HepG2 (cell line): Measurements from ENCODE around the gene TEDC1. TPM values are rescaled to one million over a fixed set of nuclear protein-coding genes. Genes with fewer than 3 reads are reported as not detected.

ENCODE experiments used
- ATAC-seq: fragments of 200-7000 bp; cut with Tn5 transposase; 3 replicates; pipeline ENCODE4 v1.9.1; 2020; ENCODE audit warnings: mild to moderate bottlenecking, moderate library complexity
- BruUV-seq: library from RNA; stranded (reverse); fragments of 400-500 nt; replicated peaks from 2 replicates; lab custom pipeline; 2021; lab: Mats Ljungman, UMichigan
- CTCF ChIA-PET: fragments of 300-600 bp; formaldehyde crosslinking; extraction: SDS; loops from one replicate; lab custom pipeline; 2021; ENCODE audit warnings: low total read pairs, inconsistent platforms, low intra/inter-chr PET ratio; lab: Yijun Ruan, JAX
- POLR2A ChIA-PET: fragments of 350-600 bp; sonication (Branson Sonifier 250); formaldehyde crosslinking; loops from one replicate; lab custom pipeline; 2020; ENCODE audit warnings: antibody characterized with exemption, inconsistent platforms; lab: Yijun Ruan, JAX
- DNase-seq: peaks from one replicate; pipeline ENCODE4 v3.0.0-alpha.2; 2015; ENCODE audit warnings: low spot score
- FAIRE-seq: peaks from 3 replicates; lab custom pipeline; 2011; peaks lifted over from hg19 to GRCh38; lab: Jason Lieb, UNC
- H2AFZ ChIP-seq: one replicate; pipeline ENCODE4 v1.6.1; 2011; ENCODE audit warnings: low read length, inconsistent platforms
- H3K27ac ChIP-seq: fragments of 300-600 bp; 3 replicates; pipeline ENCODE4 v1.8.0; 2011; ENCODE audit warnings: mixed run types, mild to moderate bottlenecking, mixed read lengths, low read length, inconsistent platforms; ENCODE audit not compliant: insufficient read depth; ENCODE audit errors: extremely low read length
- H3K27me3 ChIP-seq, 2 experiments: fragments of 200-600 bp in 1 of 2; 2 replicates in 1 of 2; 3 replicates in 1 of 2; pipeline versions ENCODE4 v1.6.0 to v1.8.0; 2011; ENCODE audit warnings: low read length in 2 of 2, mild to moderate bottlenecking in 2 of 2, moderate library complexity in 2 of 2, inconsistent platforms in 1 of 2; ENCODE audit not compliant: insufficient read depth in 2 of 2, control insufficient read depth in 1 of 2
- H3K36me3 ChIP-seq, 2 experiments: fragments of 200-600 bp in 1 of 2; replicated peaks in 1 of 2; 2 replicates in 1 of 2; 3 replicates in 1 of 2; pipeline versions ENCODE4 v1.5.1 to v1.8.0; 2011; ENCODE audit warnings: low read length in 2 of 2, inconsistent platforms in 1 of 2; ENCODE audit not compliant: insufficient read depth in 2 of 2, control insufficient read depth in 1 of 2
- H3K4me1 ChIP-seq: 2 replicates; pipeline ENCODE4 v1.5.1; 2012; ENCODE audit warnings: low read length, inconsistent platforms; ENCODE audit not compliant: insufficient read depth
- H3K4me2 ChIP-seq: 2 replicates; pipeline ENCODE4 v1.6.0; 2011; ENCODE audit warnings: low read depth, low read length, inconsistent platforms
- H3K4me3 ChIP-seq, 3 experiments: fragments of 200-600 bp in 1 of 3; sonication (generic), shearing (Covaris generic) in 1 of 3; replicated peaks in 1 of 3; 2 replicates each; pipeline ENCODE4 v1.5.1; 2011 to 2016; ENCODE audit warnings: low read length in 3 of 3, inconsistent platforms in 2 of 3, low read depth in 2 of 3, mild to moderate bottlenecking in 2 of 3, control low read depth in 1 of 3, mixed read lengths in 1 of 3; ENCODE audit not compliant: insufficient read depth in 1 of 3
- H3K79me2 ChIP-seq: one replicate; pipeline ENCODE4 v1.6.1; 2011; ENCODE audit warnings: low read length, inconsistent platforms; ENCODE audit not compliant: insufficient read depth
- H3K9ac ChIP-seq: 2 replicates; pipeline ENCODE4 v1.6.0; 2011; ENCODE audit warnings: mild to moderate bottlenecking, low read depth, low read length, inconsistent platforms; ENCODE audit not compliant: insufficient read depth
- H3K9me3 ChIP-seq: 2 replicates; pipeline ENCODE4 v1.5.1; 2012; ENCODE audit warnings: mild to moderate bottlenecking, low read length
- H4K20me1 ChIP-seq: 2 replicates; pipeline ENCODE4 v1.6.0; 2011; ENCODE audit warnings: inconsistent platforms, mild to moderate bottlenecking, low read length, moderate library complexity; ENCODE audit not compliant: insufficient read depth
- CAMTA2 ChIP-seq: sonication (generic); formaldehyde crosslinking; IDR thresholded peaks from 2 replicates; pipeline ENCODE4 v1.4.0; 2020; ENCODE audit warnings: mild to moderate bottlenecking, missing genetic modification reagents, borderline replicate concordance
- EED ChIP-seq: sonication (generic); formaldehyde crosslinking; IDR thresholded peaks from 2 replicates; pipeline ENCODE4 v1.5.0; 2020; ENCODE audit warnings: mild to moderate bottlenecking, missing genetic modification reagents
- GABPA ChIP-seq, 2 experiments: IDR thresholded peaks; 2 replicates each; pipeline ENCODE4 v1.6.1; 2011 to 2016; ENCODE audit warnings: low read depth in 2 of 2, low read length in 1 of 2, missing biosample characterization in 1 of 2, missing genetic modification characterization in 1 of 2
- GABPB1 ChIP-seq: IDR thresholded peaks from 2 replicates; pipeline ENCODE4 v1.6.1; 2016; ENCODE audit warnings: mild to moderate bottlenecking, missing genetic modification reagents, moderate library complexity, missing compliant biosample characterization
- MED13 ChIP-seq: sonication (generic); formaldehyde crosslinking; IDR thresholded peaks from 2 replicates; pipeline ENCODE4 v1.5.0; 2020; ENCODE audit warnings: missing genetic modification reagents
- MEF2D ChIP-seq: sonication (generic); formaldehyde crosslinking; IDR thresholded peaks from 2 replicates; pipeline ENCODE4 v1.5.1; 2020; ENCODE audit warnings: mild to moderate bottlenecking, missing genetic modification reagents
- POLR2A ChIP-seq, 2 experiments: IDR thresholded peaks; 2 replicates each; pipeline ENCODE4 v1.6.1; 2011; ENCODE audit warnings: low read depth in 2 of 2, low read length in 2 of 2, mild to moderate bottlenecking in 1 of 2, moderate library complexity in 1 of 2; ENCODE audit not compliant: insufficient read depth in 1 of 2
- SPEN ChIP-seq: sonication (generic); formaldehyde crosslinking; IDR thresholded peaks from 2 replicates; pipeline ENCODE4 v1.5.1; 2020; ENCODE audit warnings: low read depth, mild to moderate bottlenecking, missing genetic modification reagents
- ZC3H13 ChIP-seq: sonication (generic); formaldehyde crosslinking; IDR thresholded peaks from 2 replicates; pipeline ENCODE4 v1.8.1; 2023; ENCODE audit warnings: mild to moderate bottlenecking, missing genetic modification reagents, moderate library complexity
- ZNF772 ChIP-seq: sonication (generic); formaldehyde crosslinking; IDR thresholded peaks from 2 replicates; pipeline ENCODE4 v1.5.0; 2020; ENCODE audit warnings: mild to moderate bottlenecking, missing genetic modification reagents
- WGBS: methylation state at CpG from one replicate; pipeline ENCODE4 v1.1.6; 2017; ENCODE audit warnings: low lambda C conversion rate; 5-methylcytosine and 5-hydroxymethylcytosine counted together
- in situ Hi-C: cut with HindIII; loops from 2 replicates; pipeline ENCODE4 v1.10.0; 2017; ENCODE audit warnings: low pct_unique_long_range_greater_than_20kb; ENCODE audit not compliant: extremely low pct_ligation_motif_present
- intact Hi-C: fragments of 100-400 bp; cut with micrococcal nuclease; formaldehyde crosslinking; loops from one replicate; pipeline ENCODE4 v1.10.0; 2022; ENCODE audit not compliant: unreplicated experiment
- polyA plus RNA-seq, 8 experiments: library from polyadenylated mRNA; depleted of rRNA in 3 of 8; stranded (reverse) in 7 of 8; unstranded in 1 of 8; fragments of >200 nt; fragmentation: Illumina TruSeq in 4 of 8; extraction: Trizol in 4 of 8; gene quantifications; 2 replicates each; pipeline versions ENCODE4 v1.2.1 to v1.2.3, GENCODE V29; 2011 to 2016; ENCODE audit warnings: low read depth in 4 of 8, missing spikeins in 1 of 8, mixed read lengths in 1 of 8; ENCODE audit not compliant: insufficient read depth in 1 of 8
- total RNA-seq, 5 experiments: library from RNA; depleted of rRNA; stranded (reverse); fragments of >200 nt; fragmentation: Illumina TruSeq; extraction: Trizol; gene quantifications; 2 replicates each; pipeline ENCODE4 v1.2.3, GENCODE V29; 2016; ENCODE audit warnings: low read depth in 1 of 5
- TF ChIP-seq, protein P1 (sequence below): sonication (generic); formaldehyde crosslinking; conservative IDR thresholded peaks from 2 replicates; pipeline ENCODE4 v1.8.1; 2023; ENCODE audit warnings: missing genetic modification reagents
- TF ChIP-seq, protein P2 (sequence below): IDR thresholded peaks from 2 replicates; pipeline ENCODE4 v1.6.1; 2012; ENCODE audit warnings: low read length, improper control_type of control experiment
- TF ChIP-seq, protein P3 (sequence below): sonication (generic); formaldehyde crosslinking; IDR thresholded peaks from 2 replicates; pipeline ENCODE4 v1.5.1; 2020; ENCODE audit warnings: mild to moderate bottlenecking, missing genetic modification reagents, moderate library complexity

TEDC1 gene
- total and polyA plus RNA-seq, 2 of the 13 experiments (the other 11 are each of a cell fraction or from before 2014, with no cell fraction given), result 5.7 to 27.4 TPM

DNA sequence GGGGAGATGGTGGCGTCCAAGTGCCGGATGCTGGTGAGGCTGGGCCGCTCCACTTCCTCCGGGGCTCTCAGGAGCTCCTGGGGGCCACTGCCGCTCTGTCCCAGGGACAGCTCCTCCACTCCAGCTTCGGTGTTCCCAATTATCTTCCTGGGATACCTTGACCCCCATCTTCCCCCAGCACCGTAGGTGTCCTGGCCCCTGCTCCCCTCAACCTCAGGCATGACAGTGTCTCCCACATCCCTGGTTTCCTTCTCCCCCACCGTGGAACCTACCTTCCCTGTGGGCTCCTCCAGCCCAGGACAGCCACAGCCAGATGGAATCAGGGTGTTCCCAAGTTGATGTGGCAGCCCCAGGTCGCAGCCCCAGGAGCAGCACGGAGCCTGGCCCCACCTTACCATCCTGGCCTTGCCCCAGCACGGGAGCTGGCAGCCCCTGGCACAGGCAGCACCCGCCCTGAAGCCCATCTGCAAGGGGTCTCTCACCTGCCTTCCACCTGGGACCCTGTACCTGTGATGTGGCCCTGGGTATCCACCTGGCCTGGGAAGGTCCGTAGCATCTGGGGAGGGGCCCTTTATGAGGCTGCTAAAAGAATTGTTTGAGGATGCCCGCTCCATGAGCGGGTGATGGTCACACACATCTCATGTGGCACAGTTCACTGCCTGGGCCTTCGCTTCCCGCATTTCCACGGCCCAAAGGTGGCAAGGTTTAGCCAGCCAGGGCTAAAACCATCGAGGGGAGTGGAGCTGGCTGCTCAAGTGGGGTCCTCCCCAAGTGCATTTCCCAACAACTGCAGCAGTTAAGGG is 39.4 kb downstream of the TEDC1 start:
- no TSS peak for BruUV-seq
- no peak for DNase-seq
- CTCF ChIA-PET, result interaction anchor here (1.4 kb wide), 1 partner anchor 159 kb away, joined by 4 read pairs; no protein-coding TSS in a partner anchor
- 0 out of 2 replicates have a peak, but pooled peaks have one; percentile 49 for TF ChIP-seq MEF2D (CRISPR knock-in tag)
- TF ChIP-seq, protein P1, sequence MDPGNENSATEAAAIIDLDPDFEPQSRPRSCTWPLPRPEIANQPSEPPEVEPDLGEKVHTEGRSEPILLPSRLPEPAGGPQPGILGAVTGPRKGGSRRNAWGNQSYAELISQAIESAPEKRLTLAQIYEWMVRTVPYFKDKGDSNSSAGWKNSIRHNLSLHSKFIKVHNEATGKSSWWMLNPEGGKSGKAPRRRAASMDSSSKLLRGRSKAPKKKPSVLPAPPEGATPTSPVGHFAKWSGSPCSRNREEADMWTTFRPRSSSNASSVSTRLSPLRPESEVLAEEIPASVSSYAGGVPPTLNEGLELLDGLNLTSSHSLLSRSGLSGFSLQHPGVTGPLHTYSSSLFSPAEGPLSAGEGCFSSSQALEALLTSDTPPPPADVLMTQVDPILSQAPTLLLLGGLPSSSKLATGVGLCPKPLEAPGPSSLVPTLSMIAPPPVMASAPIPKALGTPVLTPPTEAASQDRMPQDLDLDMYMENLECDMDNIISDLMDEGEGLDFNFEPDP (CRISPR knock-in tag), result 0 out of 2 replicates have a peak, but pooled peaks have one; percentile 30
- TF ChIP-seq GABPA (IDR thresholded peaks at IDR 0.05; ENCODE audit: low read depth, low read length), result peak; percentile 28; the same call in 1 of the 2 replicates
- TF ChIP-seq GABPA (CRISPR knock-in tag; IDR thresholded peaks at IDR 0.05; ENCODE audit: low read depth), result peak; percentile 70; the same call in 1 of the 2 replicates
- TF ChIP-seq GABPB1 (CRISPR knock-in tag), result peak; percentile 47; the same call in 1 of the 2 replicates
- peak; percentile 25; the same call in 1 of the 2 replicates for TF ChIP-seq SPEN
- TF ChIP-seq, protein P2, sequence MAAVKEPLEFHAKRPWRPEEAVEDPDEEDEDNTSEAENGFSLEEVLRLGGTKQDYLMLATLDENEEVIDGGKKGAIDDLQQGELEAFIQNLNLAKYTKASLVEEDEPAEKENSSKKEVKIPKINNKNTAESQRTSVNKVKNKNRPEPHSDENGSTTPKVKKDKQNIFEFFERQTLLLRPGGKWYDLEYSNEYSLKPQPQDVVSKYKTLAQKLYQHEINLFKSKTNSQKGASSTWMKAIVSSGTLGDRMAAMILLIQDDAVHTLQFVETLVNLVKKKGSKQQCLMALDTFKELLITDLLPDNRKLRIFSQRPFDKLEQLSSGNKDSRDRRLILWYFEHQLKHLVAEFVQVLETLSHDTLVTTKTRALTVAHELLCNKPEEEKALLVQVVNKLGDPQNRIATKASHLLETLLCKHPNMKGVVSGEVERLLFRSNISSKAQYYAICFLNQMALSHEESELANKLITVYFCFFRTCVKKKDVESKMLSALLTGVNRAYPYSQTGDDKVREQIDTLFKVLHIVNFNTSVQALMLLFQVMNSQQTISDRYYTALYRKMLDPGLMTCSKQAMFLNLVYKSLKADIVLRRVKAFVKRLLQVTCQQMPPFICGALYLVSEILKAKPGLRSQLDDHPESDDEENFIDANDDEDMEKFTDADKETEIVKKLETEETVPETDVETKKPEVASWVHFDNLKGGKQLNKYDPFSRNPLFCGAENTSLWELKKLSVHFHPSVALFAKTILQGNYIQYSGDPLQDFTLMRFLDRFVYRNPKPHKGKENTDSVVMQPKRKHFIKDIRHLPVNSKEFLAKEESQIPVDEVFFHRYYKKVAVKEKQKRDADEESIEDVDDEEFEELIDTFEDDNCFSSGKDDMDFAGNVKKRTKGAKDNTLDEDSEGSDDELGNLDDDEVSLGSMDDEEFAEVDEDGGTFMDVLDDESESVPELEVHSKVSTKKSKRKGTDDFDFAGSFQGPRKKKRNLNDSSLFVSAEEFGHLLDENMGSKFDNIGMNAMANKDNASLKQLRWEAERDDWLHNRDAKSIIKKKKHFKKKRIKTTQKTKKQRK, result no peak
- 0 out of 2 replicates have a peak, but pooled peaks have one; percentile 65 for TF ChIP-seq CAMTA2 (CRISPR knock-in tag)
- TF ChIP-seq ZC3H13 (CRISPR knock-in tag), result peak; percentile 93
- no peak for TF ChIP-seq EED (CRISPR knock-in tag)
- TF ChIP-seq, protein P3, sequence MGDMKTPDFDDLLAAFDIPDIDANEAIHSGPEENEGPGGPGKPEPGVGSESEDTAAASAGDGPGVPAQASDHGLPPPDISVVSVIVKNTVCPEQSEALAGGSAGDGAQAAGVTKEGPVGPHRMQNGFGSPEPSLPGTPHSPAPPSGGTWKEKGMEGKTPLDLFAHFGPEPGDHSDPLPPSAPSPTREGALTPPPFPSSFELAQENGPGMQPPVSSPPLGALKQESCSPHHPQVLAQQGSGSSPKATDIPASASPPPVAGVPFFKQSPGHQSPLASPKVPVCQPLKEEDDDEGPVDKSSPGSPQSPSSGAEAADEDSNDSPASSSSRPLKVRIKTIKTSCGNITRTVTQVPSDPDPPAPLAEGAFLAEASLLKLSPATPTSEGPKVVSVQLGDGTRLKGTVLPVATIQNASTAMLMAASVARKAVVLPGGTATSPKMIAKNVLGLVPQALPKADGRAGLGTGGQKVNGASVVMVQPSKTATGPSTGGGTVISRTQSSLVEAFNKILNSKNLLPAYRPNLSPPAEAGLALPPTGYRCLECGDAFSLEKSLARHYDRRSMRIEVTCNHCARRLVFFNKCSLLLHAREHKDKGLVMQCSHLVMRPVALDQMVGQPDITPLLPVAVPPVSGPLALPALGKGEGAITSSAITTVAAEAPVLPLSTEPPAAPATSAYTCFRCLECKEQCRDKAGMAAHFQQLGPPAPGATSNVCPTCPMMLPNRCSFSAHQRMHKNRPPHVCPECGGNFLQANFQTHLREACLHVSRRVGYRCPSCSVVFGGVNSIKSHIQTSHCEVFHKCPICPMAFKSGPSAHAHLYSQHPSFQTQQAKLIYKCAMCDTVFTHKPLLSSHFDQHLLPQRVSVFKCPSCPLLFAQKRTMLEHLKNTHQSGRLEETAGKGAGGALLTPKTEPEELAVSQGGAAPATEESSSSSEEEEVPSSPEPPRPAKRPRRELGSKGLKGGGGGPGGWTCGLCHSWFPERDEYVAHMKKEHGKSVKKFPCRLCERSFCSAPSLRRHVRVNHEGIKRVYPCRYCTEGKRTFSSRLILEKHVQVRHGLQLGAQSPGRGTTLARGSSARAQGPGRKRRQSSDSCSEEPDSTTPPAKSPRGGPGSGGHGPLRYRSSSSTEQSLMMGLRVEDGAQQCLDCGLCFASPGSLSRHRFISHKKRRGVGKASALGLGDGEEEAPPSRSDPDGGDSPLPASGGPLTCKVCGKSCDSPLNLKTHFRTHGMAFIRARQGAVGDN (CRISPR knock-in tag), result peak; percentile 4; the same call in 1 of the 2 replicates
- peak in 1 of 2 experiments; percentile 33; a peak in 1 of 4 replicates for TF ChIP-seq POLR2A (IDR thresholded peaks at IDR 0.05; ENCODE audit: insufficient read depth in 1 of 2, low read depth in 2 of 2, low read length in 2 of 2)
- TF ChIP-seq MED13 (CRISPR knock-in tag), result no peak
- 0 out of 2 replicates have a peak, but pooled peaks have one; percentile 26 for TF ChIP-seq ZNF772 (CRISPR knock-in tag)

More for the DNA sequence above, 39.4 kb downstream of the TEDC1 start:
- Histone ChIP-seq H3K27ac (no peak overlapping the region), H2AFZ (no peak overlapping the region), H3K27me3 (peaks cover 3 to 36% of the 10 kb centered on the region in 2 experiments; a peak in 4 of 5 replicates), H4K20me1 (no peaks in the 10 kb centered on the region), H3K4me3 (no peak overlapping the region), H3K36me3 (0 out of 5 replicates have a peak, but pooled peaks cover 0 to 6% of the 10 kb centered on the region in 2 experiments), H3K9me3 (no peaks in the 10 kb centered on the region), H3K9ac (no peak overlapping the region), H3K4me2 (peak overlapping the region; percentile 32; the same call in 1 of the 2 replicates), H3K4me1 (peaks cover 50% of the 10 kb centered on the region), H3K79me2 (no peaks in the 10 kb centered on the region)
- intact Hi-C loops, result loop anchor here (5.0 kb wide), 1 partner anchor 158 kb away; no protein-coding TSS in a partner anchor
- ATAC-seq (no peak), FAIRE-seq (no peak)
- in situ Hi-C loops, result loop anchor here (5.0 kb wide), 1 partner anchor 153 kb away; no protein-coding TSS in a partner anchor
- 51% methylated on average over 5 of the region's 19 CpGs for WGBS
- POLR2A ChIA-PET, result no interaction called here
